WTC11 (cell line): ENCODE data around the gene GLIPR1L2. TPM values are rescaled to one million over a fixed set of nuclear protein-coding genes. Genes with fewer than 3 reads are reported as not detected.
"Not testable (repeated sequence)": the region's sequence is repeated elsewhere in the genome, so short reads cannot be mapped to it uniquely, and the experiment has no call there.

Source experiments
- ATAC-seq: fragments of 200-7000 bp; cut with Tn5 transposase; 2 replicates; pipeline ENCODE4 v1.10.0; 2021; ENCODE audit warnings: mild to moderate bottlenecking, moderate library complexity
- CTCF ChIA-PET: fragments of 300-600 bp; sonication (Branson Sonifier 250); formaldehyde crosslinking; loops from one replicate; lab custom pipeline; 2021; ENCODE audit warnings: antibody characterized with exemption; lab: Charles Lee
- POLR2A ChIA-PET: fragments of 350-600 bp; sonication (Branson Sonifier 250); formaldehyde crosslinking; loops from one replicate; lab custom pipeline; 2021; ENCODE audit warnings: antibody characterized with exemption; lab: Charles Lee
- DNase-seq: peaks from one replicate; pipeline ENCODE4 v3.0.0; 2021; ENCODE audit warnings: low spot score
- H3K27ac Mint-ChIP-seq: 2 replicates; pipeline ENCODE4 v1.8.0; 2021; ENCODE audit warnings: mixed read lengths
- H3K27me3 Mint-ChIP-seq: 2 replicates; pipeline ENCODE4 v1.8.0; 2021; ENCODE audit warnings: low read depth, mild to moderate bottlenecking, moderate library complexity, mixed read lengths
- H3K36me3 Mint-ChIP-seq: 2 replicates; pipeline ENCODE4 v1.8.0; 2021; ENCODE audit warnings: mixed read lengths
- H3K4me1 Mint-ChIP-seq: 2 replicates; pipeline ENCODE4 v1.8.0; 2022; ENCODE audit warnings: mixed read lengths
- H3K4me3 Mint-ChIP-seq: 2 replicates; pipeline ENCODE4 v1.8.0; 2021; ENCODE audit warnings: mild to moderate bottlenecking, moderate library complexity, mixed read lengths
- H3K9me3 Mint-ChIP-seq: 2 replicates; pipeline ENCODE4 v1.8.0; 2021; ENCODE audit warnings: mixed read lengths
- E2F5 ChIP-seq: sonication (generic); formaldehyde crosslinking; IDR thresholded peaks from 2 replicates; pipeline ENCODE4 v1.8.1; 2022; ENCODE audit warnings: mild to moderate bottlenecking, moderate library complexity, missing genetic modification reagents
- ESRRA ChIP-seq: sonication (generic); formaldehyde crosslinking; IDR thresholded peaks from 2 replicates; pipeline ENCODE4 v1.8.1; 2022; ENCODE audit warnings: mild to moderate bottlenecking, missing genetic modification reagents, borderline replicate concordance
- FOXP1 ChIP-seq: sonication (generic); formaldehyde crosslinking; IDR thresholded peaks from 2 replicates; pipeline ENCODE4 v1.8.0; 2022; ENCODE audit warnings: missing genetic modification reagents, mild to moderate bottlenecking, moderate library complexity, borderline replicate concordance
- GRHL2 ChIP-seq: fragments of 250-450 bp; sonication (Bioruptor Pico); IDR thresholded peaks from 2 replicates; pipeline ENCODE4 v1.8.0; 2022; ENCODE audit warnings: mild to moderate bottlenecking, moderate library complexity; ENCODE audit not compliant: insufficient replicate concordance, severe bottlenecking
- NR1H2 ChIP-seq: sonication (generic); formaldehyde crosslinking; IDR thresholded peaks from 2 replicates; pipeline ENCODE4 v1.9.0; 2021; ENCODE audit warnings: mild to moderate bottlenecking, moderate library complexity, missing genetic modification reagents
- OVOL2 ChIP-seq: fragments of 250-450 bp; sonication (Bioruptor Pico); IDR thresholded peaks from 2 replicates; pipeline ENCODE4 v1.9.0; 2021; ENCODE audit warnings: mild to moderate bottlenecking, borderline replicate concordance
- PRDM15 ChIP-seq: sonication (generic); formaldehyde crosslinking; IDR thresholded peaks from 2 replicates; pipeline ENCODE4 v1.8.0; 2022; ENCODE audit warnings: missing genetic modification reagents
- RORB ChIP-seq: fragments of 250-450 bp; sonication (Bioruptor Pico); IDR thresholded peaks from 2 replicates; pipeline ENCODE4 v1.9.0; 2021; ENCODE audit warnings: mild to moderate bottlenecking
- SMAD4 ChIP-seq: sonication (generic); formaldehyde crosslinking; IDR thresholded peaks from 2 replicates; pipeline ENCODE4 v1.8.0; 2022; ENCODE audit warnings: mild to moderate bottlenecking, missing genetic modification reagents
- ZMAT4 ChIP-seq: fragments of 250-450 bp; sonication (Bioruptor Pico); IDR thresholded peaks from 2 replicates; pipeline ENCODE4 v1.9.0; 2021; ENCODE audit warnings: mild to moderate bottlenecking
- ZNF138 ChIP-seq: sonication (generic); formaldehyde crosslinking; conservative IDR thresholded peaks from 2 replicates; pipeline ENCODE4 v1.8.1; 2022; ENCODE audit warnings: mild to moderate bottlenecking, moderate library complexity, missing genetic modification reagents
- ZNF317 ChIP-seq: sonication (generic); formaldehyde crosslinking; IDR thresholded peaks from 2 replicates; pipeline ENCODE4 v1.8.1; 2023; ENCODE audit warnings: low read depth, mild to moderate bottlenecking, moderate library complexity, missing genetic modification reagents, borderline replicate concordance
- ZNF423 ChIP-seq: fragments of 250-450 bp; sonication (Bioruptor Pico); IDR thresholded peaks from 2 replicates; pipeline ENCODE4 v2.1.2; 2022; ENCODE audit warnings: mild to moderate bottlenecking, moderate library complexity
- ZNF512 ChIP-seq: sonication (generic); formaldehyde crosslinking; IDR thresholded peaks from 2 replicates; pipeline ENCODE4 v1.8.1; 2022; ENCODE audit warnings: missing genetic modification reagents, borderline replicate concordance
- ZNF671 ChIP-seq: fragments of 250-450 bp; sonication (Bioruptor Pico); IDR thresholded peaks from 2 replicates; pipeline ENCODE4 v1.8.0; 2021; ENCODE audit warnings: mild to moderate bottlenecking
- ZSCAN18 ChIP-seq: fragments of 250-450 bp; sonication (Bioruptor Pico); IDR thresholded peaks from 2 replicates; pipeline ENCODE4 v2.1.2; 2022; ENCODE audit warnings: mild to moderate bottlenecking, moderate library complexity
- total RNA-seq: library from RNA; stranded (reverse); gene quantifications from 3 replicates; pipeline ENCODE4 v1.2.3, GENCODE V29; 2021
- TF ChIP-seq, protein P1 (sequence below): sonication (generic); formaldehyde crosslinking; conservative IDR thresholded peaks from 2 replicates; pipeline ENCODE4 v1.8.1; 2023; ENCODE audit warnings: mild to moderate bottlenecking, low read depth, missing genetic modification reagents, moderate library complexity
- TF ChIP-seq, protein P2 (sequence below): sonication (generic); formaldehyde crosslinking; IDR thresholded peaks from 2 replicates; pipeline ENCODE4 v1.8.1; 2022; ENCODE audit warnings: low read depth, mild to moderate bottlenecking, moderate library complexity, missing genetic modification reagents, borderline replicate concordance

GLIPR1L2 gene
- total RNA-seq, 1 experiment from 2014 or later, result not detected

DNA sequence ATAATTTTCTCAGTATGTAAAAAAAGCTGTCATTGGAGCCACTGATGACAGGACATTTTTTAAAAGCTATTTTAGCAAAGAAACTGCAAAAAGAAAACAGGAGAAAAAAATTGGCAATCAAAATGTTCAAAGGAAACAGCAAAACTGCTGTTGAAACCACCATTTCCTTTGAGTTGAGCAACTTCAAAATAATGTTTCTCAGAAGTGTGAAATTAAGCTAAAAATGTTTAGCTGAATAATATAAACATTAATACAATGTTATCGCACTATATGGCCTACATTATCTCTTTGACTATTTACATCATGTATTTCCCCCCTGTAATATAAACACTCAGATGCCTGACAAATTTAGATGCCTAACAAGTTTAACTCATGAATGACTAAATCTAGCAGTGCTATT, 66.3 kb downstream of the GLIPR1L2 start:
- ChIA-PET POLR2A (no interaction called here), CTCF (no interaction called here)
- Mint-ChIP-seq H3K27ac (no peak overlapping the region), H3K4me3 (no peak overlapping the region), H3K36me3 (peaks cover 44% of the 10 kb centered on the region)
- no peak for DNase-seq
- TF ChIP-seq ZNF512 (CRISPR knock-in tag), result no peak
- no peak for TF ChIP-seq FOXP1
- no peak for TF ChIP-seq ZNF138 (CRISPR knock-in tag)
- no peak for TF ChIP-seq OVOL2 (CRISPR knock-in tag)
- TF ChIP-seq ZNF423 (CRISPR knock-in tag), result no peak
- no peak for TF ChIP-seq ZNF671 (CRISPR knock-in tag)
- no peak for TF ChIP-seq RORB (CRISPR knock-in tag)
- TF ChIP-seq, all 79 proteins: peak for 0
- Mint-ChIP-seq H3K9me3 (peaks cover 53% of the 10 kb centered on the region), H3K27me3 (peaks cover 4% of the 10 kb centered on the region), H3K4me1 (no peaks in the 10 kb centered on the region)
- ATAC-seq, result no peak

DNA sequence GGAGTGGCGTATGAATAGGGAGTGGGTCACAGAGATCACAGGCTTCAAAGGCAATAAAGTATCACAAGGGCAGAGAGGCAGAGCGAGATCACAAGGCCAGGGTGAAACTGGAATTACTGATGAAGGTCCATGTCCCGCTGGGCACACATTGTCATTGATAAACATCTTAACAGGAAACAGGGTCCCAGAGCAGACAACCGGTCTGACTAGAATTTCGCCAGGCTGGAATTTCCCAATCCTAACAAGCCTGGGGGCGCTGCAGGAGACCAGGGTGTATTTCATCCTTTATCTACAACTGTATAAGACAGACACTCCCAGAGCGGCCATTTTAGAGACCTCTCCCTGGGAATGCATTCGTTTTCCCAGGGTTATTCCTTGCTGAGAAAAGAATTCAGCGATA, 67.0 kb downstream of the GLIPR1L2 start:
- Mint-ChIP-seq H3K9me3 (peaks cover 59% of the 10 kb centered on the region), H3K27ac (peak overlapping the region; percentile 67; the same call in 1 of the 2 replicates), H3K36me3 (peaks cover 44% of the 10 kb centered on the region)
- peak; percentile 55 for DNase-seq
- POLR2A ChIA-PET, H3K4me1 Mint-ChIP-seq, ATAC-seq, H3K27me3 Mint-ChIP-seq, CTCF ChIA-PET, H3K4me3 Mint-ChIP-seq: not testable (repeated sequence)

DNA sequence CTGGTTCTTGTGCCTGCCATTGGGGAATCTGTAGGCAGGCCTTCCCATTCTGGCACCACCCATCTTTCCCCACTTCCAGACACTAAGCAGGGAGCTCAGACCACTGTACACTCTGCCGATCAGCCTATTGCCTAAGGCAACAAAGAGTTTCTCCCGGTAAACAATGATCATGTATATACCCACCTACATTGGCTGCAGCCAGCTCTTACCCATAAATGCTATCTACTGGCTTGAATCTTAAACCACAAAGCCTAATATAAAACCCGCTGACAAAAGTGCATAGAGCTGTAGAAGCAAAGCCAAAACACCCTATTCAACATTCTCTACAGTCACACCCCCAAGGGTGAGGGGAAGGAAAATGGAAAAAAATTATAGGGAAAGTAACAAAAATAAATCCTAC, 68.9 kb downstream of the GLIPR1L2 start:
- peaks cover 4% of the 10 kb centered on the region for H3K27me3 Mint-ChIP-seq
- no peak overlapping the region for H3K27ac Mint-ChIP-seq
- DNase-seq, result no peak
- TF ChIP-seq SMAD4 (CRISPR knock-in tag) (no peak), ZNF317 (CRISPR knock-in tag) (no peak), ESRRA (CRISPR knock-in tag) (no peak), NR1H2 (CRISPR knock-in tag) (no peak), E2F5 (no peak), ZMAT4 (no peak), GRHL2 (no peak)
- TF ChIP-seq, all 79 proteins: peak for 0
- Mint-ChIP-seq H3K9me3 (peaks cover 64% of the 10 kb centered on the region), H3K4me3 (no peak overlapping the region), H3K4me1 (no peaks in the 10 kb centered on the region), H3K36me3 (peaks cover 44% of the 10 kb centered on the region)
- POLR2A ChIA-PET, result no interaction called here
- no peak for ATAC-seq
- CTCF ChIA-PET, result no interaction called here

DNA sequence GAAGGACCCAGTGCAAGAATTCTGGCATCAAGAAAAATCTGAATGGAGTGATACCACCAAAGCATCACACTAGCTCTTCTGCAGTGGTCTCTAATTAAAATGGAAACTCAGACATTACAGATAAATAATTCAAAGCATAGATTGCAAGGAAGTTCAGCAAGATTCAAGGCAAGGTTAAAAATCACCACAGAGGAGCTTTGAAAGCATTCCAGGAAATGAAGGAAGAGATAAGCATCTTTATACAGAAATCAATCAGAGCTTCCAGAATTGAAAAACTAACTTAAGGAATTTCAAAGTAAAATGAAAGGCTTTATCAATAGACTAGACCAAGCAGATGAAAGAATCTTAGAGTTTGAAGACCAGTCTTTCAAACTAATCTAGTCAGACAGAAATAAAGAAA, 69.3 kb downstream of the GLIPR1L2 start:
- CTCF ChIA-PET, result no interaction called here
- TF ChIP-seq ZSCAN18 (CRISPR knock-in tag) (no peak), PRDM15 (CRISPR knock-in tag) (no peak)
- TF ChIP-seq, protein P1, sequence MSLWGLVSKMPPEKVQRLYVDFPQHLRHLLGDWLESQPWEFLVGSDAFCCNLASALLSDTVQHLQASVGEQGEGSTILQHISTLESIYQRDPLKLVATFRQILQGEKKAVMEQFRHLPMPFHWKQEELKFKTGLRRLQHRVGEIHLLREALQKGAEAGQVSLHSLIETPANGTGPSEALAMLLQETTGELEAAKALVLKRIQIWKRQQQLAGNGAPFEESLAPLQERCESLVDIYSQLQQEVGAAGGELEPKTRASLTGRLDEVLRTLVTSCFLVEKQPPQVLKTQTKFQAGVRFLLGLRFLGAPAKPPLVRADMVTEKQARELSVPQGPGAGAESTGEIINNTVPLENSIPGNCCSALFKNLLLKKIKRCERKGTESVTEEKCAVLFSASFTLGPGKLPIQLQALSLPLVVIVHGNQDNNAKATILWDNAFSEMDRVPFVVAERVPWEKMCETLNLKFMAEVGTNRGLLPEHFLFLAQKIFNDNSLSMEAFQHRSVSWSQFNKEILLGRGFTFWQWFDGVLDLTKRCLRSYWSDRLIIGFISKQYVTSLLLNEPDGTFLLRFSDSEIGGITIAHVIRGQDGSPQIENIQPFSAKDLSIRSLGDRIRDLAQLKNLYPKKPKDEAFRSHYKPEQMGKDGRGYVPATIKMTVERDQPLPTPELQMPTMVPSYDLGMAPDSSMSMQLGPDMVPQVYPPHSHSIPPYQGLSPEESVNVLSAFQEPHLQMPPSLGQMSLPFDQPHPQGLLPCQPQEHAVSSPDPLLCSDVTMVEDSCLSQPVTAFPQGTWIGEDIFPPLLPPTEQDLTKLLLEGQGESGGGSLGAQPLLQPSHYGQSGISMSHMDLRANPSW (CRISPR knock-in tag), result no peak
- TF ChIP-seq, protein P2, sequence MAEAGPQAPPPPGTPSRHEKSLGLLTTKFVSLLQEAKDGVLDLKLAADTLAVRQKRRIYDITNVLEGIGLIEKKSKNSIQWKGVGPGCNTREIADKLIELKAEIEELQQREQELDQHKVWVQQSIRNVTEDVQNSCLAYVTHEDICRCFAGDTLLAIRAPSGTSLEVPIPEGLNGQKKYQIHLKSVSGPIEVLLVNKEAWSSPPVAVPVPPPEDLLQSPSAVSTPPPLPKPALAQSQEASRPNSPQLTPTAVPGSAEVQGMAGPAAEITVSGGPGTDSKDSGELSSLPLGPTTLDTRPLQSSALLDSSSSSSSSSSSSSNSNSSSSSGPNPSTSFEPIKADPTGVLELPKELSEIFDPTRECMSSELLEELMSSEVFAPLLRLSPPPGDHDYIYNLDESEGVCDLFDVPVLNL (CRISPR knock-in tag), result no peak

More for the DNA sequence above, 69.3 kb downstream of the GLIPR1L2 start:
- ATAC-seq (no peak), DNase-seq (no peak)
- Mint-ChIP-seq H3K9me3 (peaks cover 61% of the 10 kb centered on the region), H3K4me3 (no peak overlapping the region), H3K36me3 (peaks cover 44% of the 10 kb centered on the region), H3K27ac (no peak overlapping the region), H3K4me1 (no peaks in the 10 kb centered on the region), H3K27me3 (peaks cover 4% of the 10 kb centered on the region)
- POLR2A ChIA-PET, result no interaction called here
